GM23248 (cell line): ENCODE results near the gene DYNC1H1.

Source experiments
- EZH2 ChIP-seq: fragments of 200-600 bp; sonication (generic); IDR thresholded peaks from 2 replicates; pipeline ENCODE4 v1.6.1; 2018; ENCODE audit warnings: antibody characterized with exemption, mild to moderate bottlenecking; ENCODE audit not compliant: insufficient read depth, poor library complexity, severe bottlenecking
- EZH2phosphoT487 ChIP-seq: fragments of 200-600 bp; sonication (generic); IDR thresholded peaks from 2 replicates; pipeline ENCODE4 v1.6.1; 2018; ENCODE audit warnings: antibody characterized with exemption, moderate library complexity, mild to moderate bottlenecking, low read depth; ENCODE audit not compliant: insufficient read depth

- no peak for TF ChIP-seq EZH2
- no peak for TF ChIP-seq EZH2phosphoT487
These were observed 107.1 kb downstream of the DYNC1H1 start for GRCh38 chr14:102071283-102071998.
